SU-DHL-6 (cell line): ENCODE results near the gene IGSF21.

Experiments
- H2AFZ ChIP-seq: fragments of 200-600 bp; sonication (generic); 2 replicates; pipeline ENCODE4 v1.6.1; 2014; ENCODE audit warnings: low read depth, mild to moderate bottlenecking, moderate library complexity, mixed read lengths, antibody characterized with exemption, low read length; ENCODE audit not compliant: severe bottlenecking
- H3F3A ChIP-seq: fragments of 200-600 bp; shearing (Covaris generic); 2 replicates; pipeline ENCODE4 v1.6.0; 2016; ENCODE audit warnings: antibody characterized with exemption, mild to moderate bottlenecking; ENCODE audit not compliant: insufficient read depth
- H3K27ac ChIP-seq: fragments of 200-600 bp; sonication (generic); 2 replicates; pipeline ENCODE4 v1.5.1; 2016; ENCODE audit warnings: low read depth, mild to moderate bottlenecking, low read length, moderate library complexity, mixed read lengths
- H3K27me3 ChIP-seq: fragments of 200-600 bp; sonication (generic), shearing (Covaris generic); 2 replicates; pipeline ENCODE4 v1.6.0; 2014; ENCODE audit warnings: mild to moderate bottlenecking, low read length
- H3K36me3 ChIP-seq: fragments of 200-600 bp; sonication (generic); 2 replicates; pipeline ENCODE4 v1.6.1; 2014; ENCODE audit warnings: mild to moderate bottlenecking, low read length, mixed read lengths
- H3K4me2 ChIP-seq: fragments of 300-600, 200-600 bp; shearing (Covaris generic), sonication (generic); 2 replicates; pipeline ENCODE4 v1.6.0; 2014; ENCODE audit warnings: low read length, low read depth, mild to moderate bottlenecking; ENCODE audit not compliant: poor library complexity, severe bottlenecking
- H3K4me3 ChIP-seq: fragments of 200-600 bp; sonication (generic); 2 replicates; pipeline ENCODE4 v1.5.1; 2014; ENCODE audit warnings: antibody characterized with exemption, low read length, mild to moderate bottlenecking, mixed read lengths; ENCODE audit not compliant: insufficient read depth, poor library complexity, severe bottlenecking
- H3K79me2 ChIP-seq: fragments of 200-600 bp; sonication (generic); 2 replicates; pipeline ENCODE4 v1.6.1; 2014; ENCODE audit warnings: mild to moderate bottlenecking, low read length, moderate library complexity; ENCODE audit not compliant: insufficient read depth
- H3K9ac ChIP-seq: fragments of 200-600 bp; sonication (generic); 2 replicates; pipeline ENCODE4 v1.7.0; 2014; ENCODE audit warnings: mild to moderate bottlenecking, low read length
- H3K9me2 ChIP-seq: fragments of 200-600 bp; sonication (generic); replicated peaks from 2 replicates; pipeline ENCODE4 v1.6.1; 2014; ENCODE audit warnings: low read length; ENCODE audit not compliant: insufficient read depth
- H3K9me3 ChIP-seq: fragments of 200-600 bp; sonication (generic); 2 replicates; pipeline ENCODE4 v1.6.1; 2014; ENCODE audit warnings: low read length, mixed read lengths; ENCODE audit not compliant: insufficient read depth
- H4K20me1 ChIP-seq: fragments of 200-600 bp; sonication (generic); 2 replicates; pipeline ENCODE4 v1.6.1; 2014; ENCODE audit warnings: low read depth, mild to moderate bottlenecking, antibody characterized with exemption, low read length, moderate library complexity, mixed read lengths
- CTCF ChIP-seq: fragments of 200-600 bp; sonication (generic); IDR thresholded peaks from one replicate; pipeline ENCODE4 v1.5.1; 2017; ENCODE audit warnings: antibody characterized with exemption, mild to moderate bottlenecking, low read length, moderate library complexity; ENCODE audit not compliant: insufficient read depth, poor library complexity, severe bottlenecking
- EZH2phosphoT487 ChIP-seq: fragments of 200-600 bp; sonication (generic), shearing (Covaris generic); conservative IDR thresholded peaks from 2 replicates; pipeline ENCODE4 v1.6.1; 2018; ENCODE audit warnings: mild to moderate bottlenecking, antibody characterized with exemption, low read length, moderate library complexity, mixed read lengths

Gene IGSF21

GRCh38 chr1:18336801-18337200 lies 229.2 kb downstream of the IGSF21 start:
- Histone ChIP-seq H3K27me3 (peaks cover 3% of the 10 kb centered on the region; the same call in 1 of the 2 replicates), H3K4me2 (no peak overlapping the region), H3F3A (no peaks in the 10 kb centered on the region), H3K9me2 (no peaks in the 10 kb centered on the region), H3K4me3 (no peak overlapping the region), H2AFZ (no peak overlapping the region), H3K9me3 (no peaks in the 10 kb centered on the region), H3K27ac (no peak overlapping the region), H3K36me3 (no peaks in the 10 kb centered on the region), H3K9ac (no peak overlapping the region), H4K20me1 (no peaks in the 10 kb centered on the region), H3K79me2 (no peaks in the 10 kb centered on the region)
- TF ChIP-seq EZH2phosphoT487 = no peak
- TF ChIP-seq CTCF = no peak

GRCh38 chr1:18337757-18338156 lies 230.2 kb downstream of the IGSF21 start:
- Histone ChIP-seq H4K20me1 (no peaks in the 10 kb centered on the region), H3K4me2 (no peak overlapping the region), H3K27me3 (peaks cover 3% of the 10 kb centered on the region; the same call in 1 of the 2 replicates), H3K79me2 (no peaks in the 10 kb centered on the region), H3K9ac (no peak overlapping the region), H2AFZ (no peak overlapping the region), H3K4me3 (no peak overlapping the region), H3K9me2 (no peaks in the 10 kb centered on the region), H3K36me3 (no peaks in the 10 kb centered on the region), H3K27ac (no peak overlapping the region), H3F3A (no peaks in the 10 kb centered on the region), H3K9me3 (no peaks in the 10 kb centered on the region)
- TF ChIP-seq EZH2phosphoT487 (no peak), CTCF (no peak)

GRCh38 chr1:18339161-18339560 lies 231.6 kb downstream of the IGSF21 start:
- Histone ChIP-seq H3F3A (no peaks in the 10 kb centered on the region), H3K9ac (no peak overlapping the region), H3K27me3 (no peaks in the 10 kb centered on the region), H3K9me3 (no peaks in the 10 kb centered on the region), H3K4me2 (no peak overlapping the region), H2AFZ (no peak overlapping the region), H3K9me2 (no peaks in the 10 kb centered on the region), H4K20me1 (no peaks in the 10 kb centered on the region), H3K79me2 (no peaks in the 10 kb centered on the region), H3K4me3 (no peak overlapping the region), H3K36me3 (no peaks in the 10 kb centered on the region), H3K27ac (no peak overlapping the region)
- no peak for TF ChIP-seq EZH2phosphoT487
- TF ChIP-seq CTCF = no peak
